Measurements from ENCODE around the gene CHD3. TPM values are rescaled to one million over a fixed set of nuclear protein-coding genes. Genes with fewer than 3 reads are reported as not detected.

The CHD3 gene
- total and polyA plus RNA-seq, 2 donors (not counting 1 experiment from before 2014, with no cell fraction given) = 68.1 to 69.1 TPM

- ATAC-seq (ENCODE audit: low read depth) (no peak), DNase-seq (no peak)
- Histone ChIP-seq H3K9me3 (ENCODE audit: control extremely low read depth in 1 of 3, control insufficient read depth in 2 of 3, insufficient read depth in 1 of 3, low read length in 2 of 3) (no peaks in the 10 kb centered on the region), H3K27ac (ENCODE audit: low read length in 2 of 2) (peak overlapping the region in 1 of 2 donors; percentile 32), H4K20me1 (ENCODE audit: control insufficient read depth, insufficient read depth, low read length, poor library complexity, severe bottlenecking) (no peaks in the 10 kb centered on the region), H3K4me3 (ENCODE audit: control extremely low read depth in 1 of 5, extremely low read depth in 1 of 5, insufficient read depth in 1 of 5, low read depth in 2 of 5, low read length in 4 of 5) (no peak overlapping the region), H3K36me3 (replicated peaks in 1 of 2; ENCODE audit: control extremely low read depth in 1 of 2, control insufficient read depth in 1 of 2, extremely low read depth in 1 of 2, insufficient read depth in 2 of 2, low read length in 1 of 2) (no peaks in the 10 kb centered on the region), H3K27me3 (replicated peaks in 1 of 4; ENCODE audit: control extremely low read depth in 1 of 4, control insufficient read depth in 3 of 4, insufficient read depth in 4 of 4, low read length in 3 of 4) (no peaks in the 10 kb centered on the region), H3K4me2 (replicated peaks; ENCODE audit: low read depth, low read length, poor library complexity, severe bottlenecking) (no peak overlapping the region), H3K9ac (ENCODE audit: low read length) (no peak overlapping the region), H2AFZ (ENCODE audit: insufficient read depth, low read depth, low read length, poor library complexity, severe bottlenecking) (peak overlapping the region; percentile 1), H3K4me1 (ENCODE audit: control insufficient read depth in 2 of 2, insufficient read depth in 2 of 2, low read length in 2 of 2) (peaks cover 30 to 34% of the 10 kb centered on the region in 2 donors), H3K79me2 (ENCODE audit: control insufficient read depth, insufficient read depth, low read length) (peaks cover 20% of the 10 kb centered on the region)
- no peaks in the 10 kb centered on the region for H3K9me3 Mint-ChIP-seq (ENCODE audit: insufficient read depth)
- H3K4me3 Mint-ChIP-seq = no peak overlapping the region
- ChIA-PET POLR2A (no interaction called here), CTCF (no interaction called here)
- no peak overlapping the region for H3K27ac Mint-ChIP-seq
- H3K27me3 Mint-ChIP-seq = no peaks in the 10 kb centered on the region
- intact Hi-C loops (cut with micrococcal nuclease) = loop anchor here (10.0 kb wide), 1 partner anchor 137 kb away; no protein-coding TSS in a partner anchor
- peaks cover 4% of the 10 kb centered on the region for H3K4me1 Mint-ChIP-seq
- TF ChIP-seq, protein P1, sequence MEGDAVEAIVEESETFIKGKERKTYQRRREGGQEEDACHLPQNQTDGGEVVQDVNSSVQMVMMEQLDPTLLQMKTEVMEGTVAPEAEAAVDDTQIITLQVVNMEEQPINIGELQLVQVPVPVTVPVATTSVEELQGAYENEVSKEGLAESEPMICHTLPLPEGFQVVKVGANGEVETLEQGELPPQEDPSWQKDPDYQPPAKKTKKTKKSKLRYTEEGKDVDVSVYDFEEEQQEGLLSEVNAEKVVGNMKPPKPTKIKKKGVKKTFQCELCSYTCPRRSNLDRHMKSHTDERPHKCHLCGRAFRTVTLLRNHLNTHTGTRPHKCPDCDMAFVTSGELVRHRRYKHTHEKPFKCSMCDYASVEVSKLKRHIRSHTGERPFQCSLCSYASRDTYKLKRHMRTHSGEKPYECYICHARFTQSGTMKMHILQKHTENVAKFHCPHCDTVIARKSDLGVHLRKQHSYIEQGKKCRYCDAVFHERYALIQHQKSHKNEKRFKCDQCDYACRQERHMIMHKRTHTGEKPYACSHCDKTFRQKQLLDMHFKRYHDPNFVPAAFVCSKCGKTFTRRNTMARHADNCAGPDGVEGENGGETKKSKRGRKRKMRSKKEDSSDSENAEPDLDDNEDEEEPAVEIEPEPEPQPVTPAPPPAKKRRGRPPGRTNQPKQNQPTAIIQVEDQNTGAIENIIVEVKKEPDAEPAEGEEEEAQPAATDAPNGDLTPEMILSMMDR (IDR thresholded peaks at IDR 0.05) = no peak
- no peak for TF ChIP-seq EZH2 (IDR thresholded peaks at IDR 0.05; ENCODE audit: borderline replicate concordance, insufficient read depth, low read depth, low read length, poor library complexity, severe bottlenecking)
- WGBS (ENCODE audit: insufficient coverage) = 54% methylated on average over 7 of the region's 7 CpGs
Observed at GRCh38 chr17:7881276-7882054, 7.1 kb upstream of the CHD3 start.

GRCh38 chr17:7882068-7882467, 6.5 kb upstream of the CHD3 start:
- H3K27me3 ChIP-seq (replicated peaks in 1 of 4; ENCODE audit: control extremely low read depth in 1 of 4, control insufficient read depth in 3 of 4, insufficient read depth in 4 of 4, low read length in 3 of 4) = no peaks in the 10 kb centered on the region
- peaks cover 20% of the 10 kb centered on the region for H3K79me2 ChIP-seq (ENCODE audit: control insufficient read depth, insufficient read depth, low read length)
- Mint-ChIP-seq H3K27me3 (no peaks in the 10 kb centered on the region), H3K9me3 (ENCODE audit: insufficient read depth) (no peaks in the 10 kb centered on the region), H3K27ac (no peak overlapping the region), H3K4me3 (no peak overlapping the region), H3K4me1 (peaks cover 3% of the 10 kb centered on the region)
- peaks cover 35 to 40% of the 10 kb centered on the region in 2 donors for H3K4me1 ChIP-seq (ENCODE audit: control insufficient read depth in 2 of 2, insufficient read depth in 2 of 2, low read length in 2 of 2)
- TF ChIP-seq, protein P1 (IDR thresholded peaks at IDR 0.05) = no peak
- TF ChIP-seq EZH2 (IDR thresholded peaks at IDR 0.05; ENCODE audit: borderline replicate concordance, insufficient read depth, low read depth, low read length, poor library complexity, severe bottlenecking) = no peak
- ChIA-PET CTCF (no interaction called here), POLR2A (no interaction called here)
- DNase-seq (no peak), ATAC-seq (ENCODE audit: low read depth) (no peak)
- H3K4me3 ChIP-seq (ENCODE audit: control extremely low read depth in 1 of 5, extremely low read depth in 1 of 5, insufficient read depth in 1 of 5, low read depth in 2 of 5, low read length in 4 of 5) = no peak overlapping the region
- peak overlapping the region; percentile 1 for H2AFZ ChIP-seq (ENCODE audit: insufficient read depth, low read depth, low read length, poor library complexity, severe bottlenecking)
- H3K9ac ChIP-seq (ENCODE audit: low read length) = no peak overlapping the region
- WGBS (ENCODE audit: insufficient coverage) = 30% methylated on average over 2 of the region's 7 CpGs
- no peaks in the 10 kb centered on the region for H3K36me3 ChIP-seq (replicated peaks in 1 of 2; ENCODE audit: control extremely low read depth in 1 of 2, control insufficient read depth in 1 of 2, extremely low read depth in 1 of 2, insufficient read depth in 2 of 2, low read length in 1 of 2)
- intact Hi-C loops (cut with micrococcal nuclease) = loop anchor here (10.0 kb wide), 1 partner anchor 137 kb away; no protein-coding TSS in a partner anchor
- H3K4me2 ChIP-seq (replicated peaks; ENCODE audit: low read depth, low read length, poor library complexity, severe bottlenecking) = no peak overlapping the region
- no peaks in the 10 kb centered on the region for H4K20me1 ChIP-seq (ENCODE audit: control insufficient read depth, insufficient read depth, low read length, poor library complexity, severe bottlenecking)
- no peaks in the 10 kb centered on the region for H3K9me3 ChIP-seq (ENCODE audit: control extremely low read depth in 1 of 3, control insufficient read depth in 2 of 3, insufficient read depth in 1 of 3, low read length in 2 of 3)
- no peak overlapping the region for H3K27ac ChIP-seq (ENCODE audit: low read length in 2 of 2)

Measured in B cell (primary cell).